ENCODE measurements around the gene PLA2G2C.

DNA sequence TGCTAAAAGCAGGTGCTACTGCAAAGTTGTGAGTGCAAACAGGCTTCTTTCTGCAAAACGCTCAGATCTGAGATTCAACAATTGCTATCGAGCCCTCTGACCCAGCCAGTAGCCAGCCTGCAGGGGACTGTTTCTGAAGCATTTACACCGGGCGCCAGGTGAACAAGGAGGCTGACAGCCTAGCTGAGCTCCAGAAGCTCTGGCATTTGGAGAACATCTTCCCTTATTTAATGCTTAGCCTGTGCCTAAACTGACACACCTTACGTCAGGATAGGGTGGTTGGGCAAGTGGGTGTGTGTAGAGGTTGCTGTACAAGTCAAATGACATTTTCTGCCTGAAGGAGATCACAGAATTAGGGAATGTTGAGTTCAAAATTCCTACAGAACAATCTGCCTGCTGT is 15.8 kb upstream of the PLA2G2C start:
- TF ChIP-seq CTCF (IDR thresholded peaks at IDR 0.05) = no peak
- TF ChIP-seq POLR2A (IDR thresholded peaks at IDR 0.05) = no peak

Measured in vagina (tissue), 2 donors.